IMR-90 (cell line): ENCODE results near the gene SVIL. TPM values are rescaled to one million over a fixed set of nuclear protein-coding genes. Genes with fewer than 3 reads are reported as not detected.

Experiments
- ATAC-seq: fragments of 200-7000 bp; cut with Tn5 transposase; 2 replicates; pipeline ENCODE4 v1.9.1; 2020; ENCODE audit warnings: low read depth, mild to moderate bottlenecking, moderate library complexity
- BruUV-seq: library from RNA; stranded (reverse); fragments of 400-500 nt; replicated peaks from 2 replicates; lab custom pipeline; 2021; lab: Mats Ljungman, UMichigan
- CTCF ChIA-PET: fragments of 300-600 bp; formaldehyde crosslinking; extraction: SDS; loops from one replicate; lab custom pipeline; 2021; ENCODE audit warnings: antibody characterized with exemption; lab: Yijun Ruan, JAX
- POLR2A ChIA-PET: fragments of 300-600 bp; sonication (Branson Sonifier 250); formaldehyde crosslinking; loops from one replicate; lab custom pipeline; 2022; ENCODE audit warnings: antibody characterized with exemption; ENCODE audit not compliant: unreplicated experiment; lab: Charles Lee
- DNase-seq: peaks from one replicate; pipeline ENCODE4 v3.0.0; 2013
- H2AFZ ChIP-seq: replicated peaks from 2 replicates; pipeline ENCODE3; 2013; ENCODE audit warnings: low read length, mild to moderate bottlenecking; ENCODE audit not compliant: poor library complexity
- H2AK5ac ChIP-seq: 2 replicates; pipeline ENCODE4 v1.6.1; 2013; ENCODE audit warnings: low read depth, low read length, inconsistent platforms
- H2AK9ac ChIP-seq: replicated peaks from 2 replicates; pipeline ENCODE3; 2013; ENCODE audit warnings: mild to moderate bottlenecking, low read depth, low read length, moderate library complexity; ENCODE audit not compliant: poor library complexity
- H2BK120ac ChIP-seq: 2 replicates; pipeline ENCODE4 v1.6.1; 2013; ENCODE audit warnings: low read depth, low read length, inconsistent platforms
- H2BK15ac ChIP-seq: 3 replicates; pipeline ENCODE4 v1.6.1; 2013; ENCODE audit warnings: low read depth, low read length, inconsistent platforms
- H2BK20ac ChIP-seq: 2 replicates; pipeline ENCODE4 v1.6.1; 2013; ENCODE audit warnings: low read depth, mild to moderate bottlenecking, inconsistent platforms, low read length, moderate library complexity
- H2BK5ac ChIP-seq: 2 replicates; pipeline ENCODE4 v1.6.1; 2013; ENCODE audit warnings: mild to moderate bottlenecking, low read depth, low read length, inconsistent platforms; ENCODE audit not compliant: poor library complexity, severe bottlenecking
- H3K14ac ChIP-seq: replicated peaks from 2 replicates; pipeline ENCODE4 v1.6.1; 2013; ENCODE audit warnings: low read depth, low read length, inconsistent platforms
- H3K18ac ChIP-seq: 2 replicates; pipeline ENCODE4 v1.6.1; 2013; ENCODE audit warnings: low read depth, low read length, control low read depth
- H3K23ac ChIP-seq: 2 replicates; pipeline ENCODE4 v1.6.1; 2013; ENCODE audit warnings: low read depth, low read length, inconsistent platforms
- H3K27ac ChIP-seq: 2 replicates; pipeline ENCODE4 v1.5.1; 2013; ENCODE audit warnings: mild to moderate bottlenecking, control low read depth, low read length; ENCODE audit not compliant: insufficient read depth
- H3K27me3 ChIP-seq: 2 replicates; pipeline ENCODE4 v1.6.1; 2013; ENCODE audit warnings: low read length; ENCODE audit not compliant: control insufficient read depth, insufficient read depth
- H3K36me3 ChIP-seq: 2 replicates; pipeline ENCODE4 v1.6.1; 2013; ENCODE audit warnings: low read length, mixed read lengths; ENCODE audit not compliant: control insufficient read depth, insufficient read depth
- H3K4ac ChIP-seq: 2 replicates; pipeline ENCODE4 v1.6.1; 2013; ENCODE audit warnings: low read depth, low read length, inconsistent platforms
- H3K4me1 ChIP-seq: 2 replicates; pipeline ENCODE4 v1.6.1; 2013; ENCODE audit warnings: low read length, mixed read lengths; ENCODE audit not compliant: control insufficient read depth, insufficient read depth
- H3K4me2 ChIP-seq: 2 replicates; pipeline ENCODE4 v1.6.1; 2013; ENCODE audit warnings: low read depth, mild to moderate bottlenecking, control low read depth, low read length, moderate library complexity
- H3K4me3 ChIP-seq: 2 replicates; pipeline ENCODE4 v1.5.1; 2013; ENCODE audit warnings: low read depth, mild to moderate bottlenecking, control low read depth, low read length, moderate library complexity; ENCODE audit not compliant: insufficient read depth
- H3K56ac ChIP-seq: 2 replicates; pipeline ENCODE4 v1.6.1; 2013; ENCODE audit warnings: low read length, inconsistent platforms; ENCODE audit not compliant: insufficient read depth; ENCODE audit errors: extremely low read depth
- H3K79me1 ChIP-seq, 2 experiments: 2 replicates each; pipeline ENCODE4 v1.6.1; 2013; ENCODE audit warnings: low read length in 2 of 2, inconsistent platforms in 1 of 2, low read depth in 1 of 2
- H3K9ac ChIP-seq: 2 replicates; pipeline ENCODE4 v1.6.1; 2013; ENCODE audit warnings: low read depth, low read length, control low read depth
- H3K9me1 ChIP-seq: 2 replicates; pipeline ENCODE4 v1.6.1; 2013; ENCODE audit warnings: low read length, inconsistent platforms; ENCODE audit not compliant: insufficient read depth
- H3K9me3 ChIP-seq: 2 replicates; pipeline ENCODE4 v1.6.1; 2013; ENCODE audit warnings: low read length; ENCODE audit not compliant: control insufficient read depth, insufficient read depth
- H4K20me1 ChIP-seq: 2 replicates; pipeline ENCODE4 v1.6.1; 2013; ENCODE audit warnings: low read length, inconsistent platforms; ENCODE audit not compliant: insufficient read depth
- H4K5ac ChIP-seq: 2 replicates; pipeline ENCODE4 v1.6.1; 2013; ENCODE audit warnings: mild to moderate bottlenecking, low read depth, low read length, control low read depth
- H4K8ac ChIP-seq, 2 experiments: 2 replicates each; pipeline ENCODE4 v1.6.1; 2013; ENCODE audit warnings: low read depth in 2 of 2, low read length in 2 of 2, control low read depth in 1 of 2, inconsistent platforms in 1 of 2
- H4K91ac ChIP-seq: 2 replicates; pipeline ENCODE4 v1.6.1; 2013; ENCODE audit warnings: low read depth, low read length, inconsistent platforms; ENCODE audit not compliant: insufficient read depth
- BHLHE40 ChIP-seq: fragments of 150-350 bp; IDR thresholded peaks from 2 replicates; pipeline ENCODE4 v1.6.1; 2016; ENCODE audit warnings: mild to moderate bottlenecking, low read depth, low read length
- ELK1 ChIP-seq: fragments of 150-350 bp; IDR thresholded peaks from 2 replicates; pipeline ENCODE4 v1.6.1; 2016; ENCODE audit warnings: low read depth, mild to moderate bottlenecking, low read length, moderate library complexity, borderline replicate concordance
- MAFK ChIP-seq: IDR thresholded peaks from 2 replicates; pipeline ENCODE4 v1.6.1; 2012; ENCODE audit warnings: low read depth, low read length, improper control_type of control experiment
- NFE2L2 ChIP-seq: fragments of 150-350 bp; IDR thresholded peaks from 2 replicates; pipeline ENCODE4 v1.6.1; 2016; ENCODE audit warnings: low read depth, mild to moderate bottlenecking, low read length
- POLR2A ChIP-seq: IDR thresholded peaks from 2 replicates; pipeline ENCODE4 v1.6.1; 2012; ENCODE audit warnings: mild to moderate bottlenecking, low read depth, low read length
- RAD21 ChIP-seq: IDR thresholded peaks from 2 replicates; pipeline ENCODE4 v1.6.1; 2012; ENCODE audit warnings: low read length, improper control_type of control experiment
- RCOR1 ChIP-seq: IDR thresholded peaks from 2 replicates; pipeline ENCODE4 v1.6.1; 2012; ENCODE audit warnings: mild to moderate bottlenecking, low read length, improper control_type of control experiment; ENCODE audit not compliant: insufficient replicate concordance
- RFX5 ChIP-seq: IDR thresholded peaks from 2 replicates; pipeline ENCODE4 v1.8.0; 2012; ENCODE audit warnings: low read depth, mild to moderate bottlenecking, low read length, moderate library complexity
- SMC3 ChIP-seq: fragments of 150-350 bp; IDR thresholded peaks from 2 replicates; pipeline ENCODE4 v1.6.1; 2016; ENCODE audit warnings: low read depth, mild to moderate bottlenecking, antibody characterized with exemption, low read length, moderate library complexity
- WGBS, 2 experiments: methylation state at CpG; one replicate each; pipeline versions ENCODE4 v1.1.5 to v1.1.7; 2013; ENCODE audit warnings: missing lambda C conversion rate in 2 of 2; ENCODE audit not compliant: insufficient read length in 1 of 2; ENCODE audit errors: extremely low coverage in 2 of 2; 5-methylcytosine and 5-hydroxymethylcytosine counted together
- dilution Hi-C: fragments of 300-500 bp; cut with HindIII; formaldehyde crosslinking; loops from one replicate; pipeline ENCODE4 v1.14.3; 2018; ENCODE audit warnings: low sequenced_read_pairs; ENCODE audit not compliant: unreplicated experiment
- in situ Hi-C: fragments of 300-500 bp; cut with MboI; formaldehyde crosslinking; loops from 3 replicates; pipeline ENCODE4 v1.14.3; 2019; ENCODE audit warnings: low sequenced_read_pairs, inconsistent platforms, mixed read lengths
- intact Hi-C: fragments of 100-400 bp; cut with micrococcal nuclease; formaldehyde crosslinking; loops from 2 replicates; pipeline ENCODE4 v1.10.0; 2022
- polyA plus RNA-seq, 3 experiments: library from polyadenylated mRNA; depleted of rRNA; stranded (reverse); fragments of >200 nt; gene quantifications; 2 replicates each; pipeline ENCODE4 v1.2.3, GENCODE V29; 2012; ENCODE audit warnings: low replicate concordance in 1 of 3
- total RNA-seq: library from RNA; depleted of rRNA; stranded (reverse); fragments of >200 nt; gene quantifications from 2 replicates; pipeline ENCODE4 v1.2.3, GENCODE V29; 2012

Gene SVIL
- total and polyA plus RNA-seq, 2 of the 4 experiments (the other 2 are of a cell fraction): 11.5 to 11.6 TPM

- Histone ChIP-seq H3K14ac (no peak overlapping the region), H3K18ac (no peak overlapping the region), H2BK5ac (no peak overlapping the region), H3K79me1 (peaks cover 3 to 11% of the 10 kb centered on the region in 2 experiments; a peak in 3 of 4 replicates), H3K9me1 (peaks cover 3% of the 10 kb centered on the region; the same call in 1 of the 2 replicates), H3K23ac (no peak overlapping the region), H3K4me1 (peaks cover 2% of the 10 kb centered on the region; the same call in 1 of the 2 replicates), H3K4ac (no peak overlapping the region), H3K36me3 (peaks cover 23% of the 10 kb centered on the region), H3K9ac (no peak overlapping the region), H2AK9ac (no peak overlapping the region), H3K27me3 (no peaks in the 10 kb centered on the region), H2BK15ac (no peak overlapping the region), H4K20me1 (peaks cover 6% of the 10 kb centered on the region; the same call in 1 of the 2 replicates), H3K9me3 (no peaks in the 10 kb centered on the region), H3K56ac (no peak overlapping the region), H3K4me2 (no peak overlapping the region), H2AK5ac (no peak overlapping the region), H2BK120ac (no peak overlapping the region), H4K5ac (no peak overlapping the region), H4K91ac (no peak overlapping the region), H2BK20ac (no peak overlapping the region), H3K4me3 (no peak overlapping the region), H2AFZ (no peak overlapping the region), H3K27ac (no peak overlapping the region), H4K8ac (no peak overlapping the region)
- BruUV-seq: no TSS peak
- dilution Hi-C loops: no loop called here
- TF ChIP-seq SMC3: no peak
- TF ChIP-seq RCOR1: no peak
- no peak for TF ChIP-seq NFE2L2
- no peak for TF ChIP-seq MAFK
- no peak for TF ChIP-seq RAD21
- TF ChIP-seq RFX5: no peak
- no peak for TF ChIP-seq POLR2A
- no peak for TF ChIP-seq BHLHE40
- no peak for TF ChIP-seq ELK1
- ChIA-PET POLR2A (no interaction called here), CTCF (interaction anchor here (1.0 to 2.0 kb wide), 2 partner anchors 21 to 130 kb away, joined by 3 to 5 read pairs; no protein-coding TSS in a partner anchor)
- 100% methylated on average over 1 of the region's 9 CpGs; no CpG with 5 or more reads in 1 of the 2 experiments for WGBS, 2 experiments
- DNase-seq (no peak), ATAC-seq (no peak)
- in situ Hi-C loops: no loop called here
- intact Hi-C loops: loop anchor here (5.0 kb wide), 1 partner anchor 78 kb away; no protein-coding TSS in a partner anchor
Observed at GRCh38 chr10:29514306-29514705, 120.5 kb downstream of the SVIL start.
